ENCODE results near the gene TNNI2. TPM values are rescaled to one million over a fixed set of nuclear protein-coding genes. Genes with fewer than 3 reads are reported as not detected.

The TNNI2 gene
- total and polyA plus RNA-seq, 12 donors: 0.55 to 21.8 (median 2.4) TPM; not detected in 3

DNA sequence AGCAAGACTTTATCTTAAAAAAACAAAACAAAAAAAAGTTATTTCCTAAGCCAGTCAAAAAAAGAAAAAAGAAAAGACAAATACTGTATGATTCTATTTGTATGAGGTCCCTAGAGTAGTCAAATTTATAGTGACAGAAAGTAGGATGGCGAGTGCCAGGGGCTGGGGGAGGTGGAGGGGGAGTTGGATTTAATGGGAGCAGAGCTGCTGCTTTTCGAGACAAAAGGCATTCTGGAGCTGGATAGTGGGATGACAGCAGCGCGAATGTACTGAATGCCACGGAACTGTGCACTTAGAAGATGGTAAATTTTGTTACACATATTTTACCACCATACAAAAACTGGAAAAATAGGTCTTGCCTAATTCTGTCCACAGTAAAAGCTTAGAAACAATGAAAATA is 21.8 kb upstream of the TNNI2 start:
- WGBS, 4 donors: 79 to 89% (median 87%) methylated on average over 5 of the region's 5 CpGs

GRCh38 chr11:1817511-1817910 is 21.3 kb upstream of the TNNI2 start:
- no peaks in the 10 kb centered on the region for H3K4me1 ChIP-seq (replicated peaks in 1 of 2)
- H3K27ac ChIP-seq: no peak overlapping the region
- intact Hi-C loops (cut with DNase I): no loop called here

More for the DNA sequence above, 21.8 kb upstream of the TNNI2 start:
- intact Hi-C loops (cut with DNase I): no loop called here
- Histone ChIP-seq H3K27me3 (no peaks in the 10 kb centered on the region), H3K9me3 (replicated peaks in 1 of 3) (no peaks in the 10 kb centered on the region), H3K36me3 (replicated peaks in 1 of 2) (no peaks in the 10 kb centered on the region), H3K4me3 (no peak overlapping the region), H3K27ac (no peak overlapping the region), H3K4me1 (replicated peaks in 1 of 2) (no peaks in the 10 kb centered on the region)
- DNase-seq: no peak
- TF ChIP-seq CTCF (IDR thresholded peaks at IDR 0.05) (no peak), POLR2A (IDR thresholded peaks at IDR 0.05) (no peak)

DNA sequence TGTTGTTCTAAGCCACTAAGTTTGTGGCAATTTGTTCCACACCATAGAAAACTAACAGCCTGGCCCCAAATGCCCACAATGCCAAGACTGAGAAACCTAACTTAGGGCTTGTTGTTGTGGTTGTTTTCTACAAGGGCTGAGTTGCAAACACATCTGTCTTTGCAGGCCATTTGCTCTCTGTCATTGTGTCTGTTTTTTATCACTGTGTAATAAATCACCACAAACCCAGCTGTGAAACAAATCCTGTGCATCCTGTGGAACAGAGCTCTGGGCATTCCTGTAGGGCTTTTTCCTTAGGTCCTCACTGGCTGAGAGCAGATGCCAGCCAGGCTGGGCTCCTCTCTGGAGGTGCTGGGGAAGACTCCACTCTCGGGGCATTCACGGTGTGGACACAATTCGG is 19.7 kb upstream of the TNNI2 start:
- Histone ChIP-seq H3K4me3 (no peak overlapping the region), H3K9me3 (replicated peaks in 1 of 3) (no peaks in the 10 kb centered on the region), H3K27ac (no peak overlapping the region), H3K36me3 (replicated peaks in 1 of 2) (no peaks in the 10 kb centered on the region), H3K27me3 (no peaks in the 10 kb centered on the region), H3K4me1 (replicated peaks in 1 of 2) (no peaks in the 10 kb centered on the region)
- intact Hi-C loops (cut with DNase I): no loop called here
- WGBS, 4 donors: 56 to 85% (median 80%) methylated on average over 3 of the region's 3 CpGs
- no peak for DNase-seq
- no peak for TF ChIP-seq CTCF (IDR thresholded peaks at IDR 0.05)
- no peak for TF ChIP-seq POLR2A (IDR thresholded peaks at IDR 0.05)

More at GRCh38 chr11:1817511-1817910, 21.3 kb upstream of the TNNI2 start:
- TF ChIP-seq CTCF (IDR thresholded peaks at IDR 0.05) (no peak), POLR2A (IDR thresholded peaks at IDR 0.05) (no peak)
- Histone ChIP-seq H3K27me3 (no peaks in the 10 kb centered on the region), H3K36me3 (replicated peaks in 1 of 2) (no peaks in the 10 kb centered on the region), H3K9me3 (replicated peaks in 1 of 3) (no peaks in the 10 kb centered on the region), H3K4me3 (no peak overlapping the region)
- 68 to 100% (median 77%) methylated on average over 1 of the region's 1 CpG for WGBS, 4 donors
- DNase-seq: no peak

DNA sequence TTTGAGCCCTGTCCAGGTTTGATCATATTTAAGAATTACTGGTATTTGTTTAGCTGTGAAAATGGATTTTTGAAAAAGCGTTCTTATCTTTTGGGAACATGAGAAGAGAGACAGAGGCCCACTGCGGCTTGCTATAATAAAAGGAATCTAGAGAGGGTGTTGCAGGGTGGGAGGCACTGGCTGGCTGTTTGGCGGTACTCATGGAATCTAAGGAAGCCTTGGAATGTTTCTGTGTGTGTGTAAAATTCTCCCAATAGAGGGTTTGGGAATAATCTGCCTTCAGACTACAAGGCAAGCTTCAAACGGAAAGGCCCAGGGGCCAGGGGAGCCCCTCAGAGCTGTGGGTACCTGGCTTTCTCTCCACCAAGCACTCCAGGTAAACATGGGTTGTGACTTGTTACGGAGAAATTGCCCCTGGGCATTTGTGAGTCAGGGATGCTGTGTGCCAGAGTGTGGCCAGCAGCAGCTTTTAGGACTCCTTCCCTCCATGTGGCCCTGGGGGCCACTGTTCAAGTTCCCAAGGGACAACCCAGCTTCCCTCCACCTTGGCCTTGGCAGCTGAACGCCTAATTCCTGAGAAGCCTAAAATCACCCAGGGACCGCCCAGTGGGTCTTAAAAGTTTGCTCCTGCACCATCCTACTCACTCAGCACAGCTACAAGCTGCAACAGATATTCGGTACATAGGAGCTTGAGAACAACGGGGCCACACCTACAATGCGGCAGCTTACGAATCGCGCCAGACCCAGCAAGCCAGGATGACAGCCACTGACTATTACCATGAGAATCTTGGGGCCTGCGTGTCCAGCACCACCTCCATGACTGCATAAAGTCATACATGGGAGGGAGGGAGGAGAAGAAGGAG is 18.1 kb upstream of the TNNI2 start:
- Histone ChIP-seq H3K9me3 (replicated peaks in 1 of 3) (no peaks in the 10 kb centered on the region), H3K36me3 (replicated peaks in 1 of 2) (no peaks in the 10 kb centered on the region), H3K27ac (no peak overlapping the region), H3K27me3 (no peaks in the 10 kb centered on the region), H3K4me1 (replicated peaks in 1 of 2) (no peaks in the 10 kb centered on the region), H3K4me3 (no peak overlapping the region)
- intact Hi-C loops (cut with DNase I): no loop called here
- WGBS, 4 donors: 84 to 90% (median 87%) methylated on average over 12 to 14 of the region's 14 CpGs
- no peak for TF ChIP-seq CTCF (IDR thresholded peaks at IDR 0.05)
- TF ChIP-seq POLR2A (IDR thresholded peaks at IDR 0.05): no peak
- no peak for DNase-seq
